Chondrocyte (in vitro differentiated cells): ENCODE measurements around the gene TPSB2. TPM values are rescaled to one million over a fixed set of nuclear protein-coding genes. Genes with fewer than 3 reads are reported as not detected.
"Not testable (repeated sequence)": the region's sequence is repeated elsewhere in the genome, so short reads cannot be mapped to it uniquely, and the experiment has no call there.

Experiments
- DNase-seq: peaks from one replicate; pipeline ENCODE4 v3.0.0; 2021; ENCODE audit warnings: mixed read lengths, low spot score
- H3K27ac Mint-ChIP-seq: one replicate; pipeline ENCODE4 v1.8.0; 2021; ENCODE audit warnings: mild to moderate bottlenecking, moderate library complexity, mixed read lengths; ENCODE audit not compliant: unreplicated experiment
- H3K27me3 Mint-ChIP-seq: 2 replicates; pipeline ENCODE4 v1.8.0; 2021; ENCODE audit warnings: low read depth, mixed read lengths
- H3K36me3 Mint-ChIP-seq: 2 replicates; pipeline ENCODE4 v1.8.0; 2021; ENCODE audit warnings: low read depth, mixed read lengths
- H3K4me1 Mint-ChIP-seq: 2 replicates; pipeline ENCODE4 v1.8.0; 2021; ENCODE audit warnings: low read depth, mild to moderate bottlenecking, mixed read lengths
- H3K4me3 Mint-ChIP-seq: one replicate; pipeline ENCODE4 v1.8.0; 2021; ENCODE audit warnings: mild to moderate bottlenecking, moderate library complexity, mixed read lengths; ENCODE audit not compliant: unreplicated experiment
- H3K9me3 Mint-ChIP-seq: 2 replicates; pipeline ENCODE4 v1.8.0; 2021; ENCODE audit warnings: low read depth, mixed read lengths
- total RNA-seq: library from RNA; stranded (reverse); gene quantifications from 3 replicates; pipeline ENCODE4 v1.2.1, GENCODE V29; 2021
- TF ChIP-seq, protein P1 (sequence below): fragments of 200-600 bp; sonication (generic); IDR thresholded peaks from 2 replicates; pipeline ENCODE4 v1.5.0; 2021; ENCODE audit warnings: antibody characterized with exemption, mild to moderate bottlenecking, moderate library complexity

TPSB2 gene
- total RNA-seq, 1 donor from 2014 or later, result not detected

DNA sequence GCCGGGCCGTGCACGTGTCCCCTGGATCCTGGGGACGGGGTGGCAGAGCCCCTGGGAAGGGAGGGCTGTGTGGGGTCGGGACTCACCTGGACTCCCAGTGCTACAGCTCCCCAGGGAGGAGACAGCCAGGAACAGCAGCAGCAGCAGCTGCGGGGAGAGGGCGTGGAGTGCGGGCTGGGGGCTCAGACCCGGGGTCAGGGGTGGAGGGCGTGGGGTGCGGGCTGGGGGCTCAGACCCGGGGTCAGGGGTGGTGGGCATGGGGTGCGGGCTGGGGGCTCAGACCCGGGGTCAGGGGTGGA is 46.5 kb upstream of the TPSB2 start:
- Mint-ChIP-seq H3K4me3 (no peak overlapping the region), H3K27me3 (peaks cover 28% of the 10 kb centered on the region), H3K36me3 (no peaks in the 10 kb centered on the region), H3K27ac (no peak overlapping the region), H3K4me1 (peaks cover 6% of the 10 kb centered on the region), H3K9me3 (no peaks in the 10 kb centered on the region)
- no peak for DNase-seq
- TF ChIP-seq, protein P1, sequence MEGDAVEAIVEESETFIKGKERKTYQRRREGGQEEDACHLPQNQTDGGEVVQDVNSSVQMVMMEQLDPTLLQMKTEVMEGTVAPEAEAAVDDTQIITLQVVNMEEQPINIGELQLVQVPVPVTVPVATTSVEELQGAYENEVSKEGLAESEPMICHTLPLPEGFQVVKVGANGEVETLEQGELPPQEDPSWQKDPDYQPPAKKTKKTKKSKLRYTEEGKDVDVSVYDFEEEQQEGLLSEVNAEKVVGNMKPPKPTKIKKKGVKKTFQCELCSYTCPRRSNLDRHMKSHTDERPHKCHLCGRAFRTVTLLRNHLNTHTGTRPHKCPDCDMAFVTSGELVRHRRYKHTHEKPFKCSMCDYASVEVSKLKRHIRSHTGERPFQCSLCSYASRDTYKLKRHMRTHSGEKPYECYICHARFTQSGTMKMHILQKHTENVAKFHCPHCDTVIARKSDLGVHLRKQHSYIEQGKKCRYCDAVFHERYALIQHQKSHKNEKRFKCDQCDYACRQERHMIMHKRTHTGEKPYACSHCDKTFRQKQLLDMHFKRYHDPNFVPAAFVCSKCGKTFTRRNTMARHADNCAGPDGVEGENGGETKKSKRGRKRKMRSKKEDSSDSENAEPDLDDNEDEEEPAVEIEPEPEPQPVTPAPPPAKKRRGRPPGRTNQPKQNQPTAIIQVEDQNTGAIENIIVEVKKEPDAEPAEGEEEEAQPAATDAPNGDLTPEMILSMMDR, result no peak

DNA sequence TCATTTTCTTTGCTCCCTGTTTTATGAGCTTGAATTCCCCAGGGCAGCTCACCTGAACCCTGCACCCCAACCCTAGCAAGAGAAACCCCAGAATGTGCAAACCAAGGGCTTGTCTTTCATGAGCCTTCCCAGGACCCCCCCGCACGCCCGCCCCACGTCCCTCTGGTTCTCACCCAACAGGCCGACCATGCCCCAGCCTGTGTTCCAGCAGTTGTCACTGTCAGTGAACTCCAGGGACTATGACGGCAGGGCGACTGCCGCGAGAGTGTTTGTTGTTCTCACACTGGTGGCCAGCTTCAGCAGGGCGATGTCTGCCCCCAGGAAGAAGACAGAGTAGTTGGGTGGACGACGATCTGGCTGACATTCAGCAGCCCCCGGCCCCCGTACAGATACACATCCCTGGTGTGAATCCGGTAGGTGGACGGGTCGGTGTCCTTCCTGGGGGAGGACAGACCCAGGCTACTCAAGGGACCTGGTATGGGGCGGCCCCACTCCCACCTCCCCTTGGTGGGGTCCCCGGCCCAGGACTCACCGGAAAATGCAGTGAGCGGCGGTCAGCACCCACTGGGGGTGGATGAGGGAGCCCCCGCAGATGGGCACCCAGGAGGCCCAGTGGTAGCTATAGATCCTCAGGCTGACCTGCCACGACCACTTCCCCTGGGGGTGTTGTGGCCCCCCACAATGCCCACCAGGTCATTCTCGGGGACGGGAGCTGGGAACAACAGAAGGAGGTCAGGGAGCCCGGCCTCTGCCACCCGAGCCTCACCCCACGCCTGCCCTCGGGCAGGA is 46.0 kb upstream of the TPSB2 start:
- H3K4me1 Mint-ChIP-seq, result peaks cover 10% of the 10 kb centered on the region
- no peaks in the 10 kb centered on the region for H3K9me3 Mint-ChIP-seq
- H3K36me3 Mint-ChIP-seq, result no peaks in the 10 kb centered on the region
- TF ChIP-seq, protein P1, result no peak
- peak; percentile 87 for DNase-seq
- H3K27me3 Mint-ChIP-seq, result peaks cover 25% of the 10 kb centered on the region
- no peak overlapping the region for H3K4me3 Mint-ChIP-seq
- H3K27ac Mint-ChIP-seq, result no peak overlapping the region

DNA sequence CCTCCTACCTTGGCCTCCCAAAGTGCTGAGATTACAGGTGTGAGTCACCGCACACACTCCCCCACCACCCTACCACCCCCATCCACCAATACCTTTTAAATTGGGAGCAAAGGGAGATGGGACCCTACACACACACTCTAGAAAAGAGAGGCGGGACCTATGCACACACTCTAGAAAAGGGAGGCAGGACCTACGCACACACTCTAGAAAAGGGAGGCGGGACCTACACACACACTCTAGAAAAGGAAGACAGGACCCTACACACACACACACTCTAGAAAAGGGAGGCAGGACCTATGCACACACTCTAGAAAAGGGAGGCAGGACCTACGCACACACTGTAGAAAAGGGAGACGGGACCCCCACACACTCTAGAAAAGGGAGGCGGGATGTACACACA is 44.8 kb upstream of the TPSB2 start:
- Mint-ChIP-seq H3K27ac (no peak overlapping the region), H3K36me3 (no peaks in the 10 kb centered on the region), H3K9me3 (no peaks in the 10 kb centered on the region), H3K27me3 (peaks cover 29% of the 10 kb centered on the region), H3K4me3 (no peak overlapping the region), H3K4me1 (peaks cover 10% of the 10 kb centered on the region)
- TF ChIP-seq, protein P1, result no peak
- DNase-seq, result no peak

DNA sequence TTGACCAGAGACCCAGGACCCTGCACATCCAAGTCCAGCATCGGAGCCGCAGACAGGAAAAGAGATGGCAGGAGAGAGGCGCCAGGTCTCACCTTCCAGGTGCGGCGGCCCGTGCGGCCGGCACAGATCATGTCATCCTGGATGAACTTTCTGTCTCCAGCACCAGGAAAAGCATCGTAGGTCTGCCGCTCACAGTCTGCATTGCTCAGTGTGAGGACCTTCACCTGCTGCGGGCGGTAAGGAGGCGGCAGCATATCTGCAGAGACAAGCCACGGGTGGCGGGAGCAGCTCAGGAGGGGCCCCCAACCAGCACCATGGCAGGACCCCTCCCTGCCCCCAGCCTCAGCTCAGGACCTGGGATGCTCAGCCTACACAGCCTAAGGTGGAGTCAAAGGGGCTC is 43.8 kb upstream of the TPSB2 start:
- DNase-seq, result peak; percentile 79
- H3K4me1 Mint-ChIP-seq, result peaks cover 10% of the 10 kb centered on the region
- no peaks in the 10 kb centered on the region for H3K9me3 Mint-ChIP-seq
- H3K27ac Mint-ChIP-seq, result no peak overlapping the region
- peaks cover 37% of the 10 kb centered on the region for H3K27me3 Mint-ChIP-seq
- TF ChIP-seq, protein P1, result no peak
- H3K36me3 Mint-ChIP-seq, result no peaks in the 10 kb centered on the region
- H3K4me3 Mint-ChIP-seq, result no peak overlapping the region

DNA sequence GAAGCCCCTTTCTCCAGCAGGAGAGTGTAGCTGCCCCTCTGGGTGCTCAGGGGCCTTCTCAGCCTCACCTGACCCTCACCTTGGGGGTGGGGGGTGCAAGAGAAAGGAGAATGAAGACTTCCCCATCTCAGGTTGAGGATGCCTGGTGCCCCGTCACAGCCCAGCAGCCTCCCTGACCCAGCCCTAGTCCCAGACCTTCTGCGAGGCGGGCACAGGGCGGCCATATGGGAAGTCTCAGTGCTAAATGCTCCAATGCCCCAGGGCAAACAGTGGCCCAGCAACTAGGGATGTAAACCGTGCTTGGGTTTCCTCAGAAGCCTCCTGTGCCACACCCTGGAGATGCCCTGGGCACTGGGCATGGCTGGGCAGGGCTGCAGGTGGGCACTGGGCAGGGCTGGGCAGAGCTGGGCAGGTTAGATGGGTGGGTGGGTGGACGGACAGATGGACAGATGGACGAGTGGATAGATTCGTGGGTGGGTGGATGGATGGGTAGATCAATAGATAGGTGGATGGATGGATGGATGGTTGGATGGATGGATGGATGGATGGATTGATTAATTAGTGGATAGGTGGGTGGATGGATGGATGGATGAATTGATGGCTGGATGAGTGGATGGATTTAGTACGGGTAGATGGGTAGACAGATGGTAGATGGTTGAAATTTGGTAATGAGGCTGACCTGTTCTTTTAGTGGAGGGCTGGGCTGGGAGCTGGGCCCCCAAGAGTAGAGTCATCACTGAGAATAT is 42.6 kb upstream of the TPSB2 start:
- Mint-ChIP-seq H3K4me3 (no peak overlapping the region), H3K27ac (no peak overlapping the region), H3K27me3 (peaks cover 34% of the 10 kb centered on the region), H3K4me1 (peaks cover 8% of the 10 kb centered on the region), H3K36me3 (no peaks in the 10 kb centered on the region), H3K9me3 (no peaks in the 10 kb centered on the region)
- TF ChIP-seq, protein P1, result no peak
- DNase-seq, result no peak

DNA sequence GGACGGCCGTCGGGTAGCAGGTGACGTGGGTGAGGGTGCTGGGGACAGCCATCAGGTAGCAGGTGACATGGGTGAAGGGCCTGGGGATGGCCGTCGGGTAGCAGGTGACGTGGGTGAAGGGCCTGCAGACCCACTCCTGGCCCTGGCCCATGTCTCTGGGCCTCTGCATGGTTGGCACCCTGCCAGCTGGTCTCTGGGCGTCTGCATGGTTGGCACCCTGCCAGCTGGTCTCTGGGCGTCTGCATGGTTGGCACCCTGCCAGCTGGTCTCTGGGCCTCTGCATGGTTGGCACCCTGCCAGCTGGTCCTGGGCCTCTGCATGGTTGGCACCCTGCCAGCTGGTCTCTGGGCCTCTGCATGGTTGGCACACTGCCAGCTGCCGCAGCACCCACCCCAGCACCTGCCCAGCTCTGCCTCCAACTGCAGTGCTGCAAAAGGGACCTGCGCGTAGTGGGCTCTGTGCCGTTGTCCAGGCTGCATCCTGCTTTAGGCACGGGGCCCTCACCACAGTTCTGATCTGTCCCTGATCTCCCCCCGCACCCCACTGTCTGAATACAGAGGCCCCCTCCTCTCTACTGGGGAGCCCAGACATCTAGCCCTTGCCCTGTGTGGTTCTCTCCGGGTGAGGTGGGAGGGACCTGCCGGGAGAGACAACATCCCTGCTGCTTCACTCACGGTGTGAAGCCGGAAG is 41.9 kb upstream of the TPSB2 start:
- H3K9me3 Mint-ChIP-seq, H3K36me3 Mint-ChIP-seq, H3K4me3 Mint-ChIP-seq, H3K4me1 Mint-ChIP-seq, H3K27ac Mint-ChIP-seq: not testable (repeated sequence)
- peaks cover 33% of the 10 kb centered on the region for H3K27me3 Mint-ChIP-seq
- DNase-seq, result peak; percentile 71
